SK-N-SH treated with all-trans-retinoic acid at 6 μM for 48 hours (cell line): ENCODE measurements around the gene PSEN2.
A peak's percentile ranks its signal among the peaks of the same experiment; 100 is the strongest.

Experiments
- ATAC-seq: fragments of 200-7000 bp; cut with Tn5 transposase; 3 replicates; pipeline ENCODE4 v1.9.1; 2020; ENCODE audit warnings: mild to moderate bottlenecking, moderate library complexity
- ARNTL ChIP-seq: fragments of 450-650 bp; formaldehyde crosslinking; IDR thresholded peaks from 2 replicates; pipeline ENCODE4 v1.5.0; 2020; ENCODE audit warnings: low read depth, mild to moderate bottlenecking, moderate library complexity, borderline replicate concordance
- BACH2 ChIP-seq: fragments of 250-450 bp; sonication (Bioruptor Pico); IDR thresholded peaks from 2 replicates; pipeline ENCODE4 v1.9.0; 2021; ENCODE audit warnings: mild to moderate bottlenecking, borderline replicate concordance
- CSDC2 ChIP-seq: fragments of 250-450 bp; sonication (Bioruptor Pico); IDR thresholded peaks from 2 replicates; pipeline ENCODE4 v1.5.0; 2020; ENCODE audit warnings: mild to moderate bottlenecking, moderate library complexity
- CSRNP3 ChIP-seq: fragments of 250-450 bp; sonication (Bioruptor Pico); IDR thresholded peaks from 2 replicates; pipeline ENCODE4 v1.5.1; 2021; ENCODE audit warnings: mild to moderate bottlenecking, moderate library complexity
- GLIS3 ChIP-seq: fragments of 250-450 bp; sonication (Bioruptor Pico); IDR thresholded peaks from 2 replicates; pipeline ENCODE4 v1.5.0; 2020; ENCODE audit warnings: mild to moderate bottlenecking, moderate library complexity
- OSR1 ChIP-seq: fragments of 250-450 bp; sonication (Bioruptor Pico); IDR thresholded peaks from 2 replicates; pipeline ENCODE4 v1.8.0; 2022; ENCODE audit warnings: moderate library complexity, mild to moderate bottlenecking, inconsistent platforms
- PATZ1 ChIP-seq: fragments of 250-450 bp; sonication (Bioruptor Pico); IDR thresholded peaks from 2 replicates; pipeline ENCODE4 v1.8.0; 2020; ENCODE audit warnings: mild to moderate bottlenecking, moderate library complexity, borderline replicate concordance
- POU6F1 ChIP-seq: fragments of 250-450 bp; sonication (Bioruptor Pico); IDR thresholded peaks from 2 replicates; pipeline ENCODE4 v1.8.0; 2021; ENCODE audit warnings: low read depth, mild to moderate bottlenecking, moderate library complexity, borderline replicate concordance
- RARB ChIP-seq: fragments of 250-450 bp; sonication (Bioruptor Pico); IDR thresholded peaks from 2 replicates; pipeline ENCODE4 v1.8.0; 2021; ENCODE audit warnings: mild to moderate bottlenecking, moderate library complexity
- SNAI2 ChIP-seq: fragments of 250-450 bp; sonication (Bioruptor Pico); IDR thresholded peaks from 2 replicates; pipeline ENCODE4 v1.5.0; 2020; ENCODE audit warnings: mild to moderate bottlenecking, moderate library complexity
- TCF4 ChIP-seq: fragments of 250-450 bp; sonication (Bioruptor Pico); IDR thresholded peaks from 2 replicates; pipeline ENCODE4 v1.8.0; 2021; ENCODE audit warnings: mild to moderate bottlenecking, moderate library complexity, borderline replicate concordance
- TOX ChIP-seq: fragments of 250-450 bp; sonication (Bioruptor Pico); IDR thresholded peaks from 2 replicates; pipeline ENCODE4 v1.8.0; 2021; ENCODE audit warnings: mild to moderate bottlenecking, moderate library complexity, borderline replicate concordance
- TSHZ2 ChIP-seq: fragments of 250-450 bp; sonication (Bioruptor Pico); IDR thresholded peaks from 2 replicates; pipeline ENCODE4 v1.5.0; 2020; ENCODE audit warnings: mild to moderate bottlenecking, moderate library complexity
- ZC3H10 ChIP-seq: fragments of 250-450 bp; sonication (Bioruptor Pico); IDR thresholded peaks from 2 replicates; pipeline ENCODE4 v1.5.1; 2021; ENCODE audit warnings: mild to moderate bottlenecking, moderate library complexity
- ZFP3 ChIP-seq: fragments of 250-450 bp; sonication (Bioruptor Pico); IDR thresholded peaks from 2 replicates; pipeline ENCODE4 v1.5.0; 2020; ENCODE audit warnings: mild to moderate bottlenecking, moderate library complexity
- ZFP30 ChIP-seq: fragments of 450-650 bp; formaldehyde crosslinking; IDR thresholded peaks from 2 replicates; pipeline ENCODE4 v1.5.0; 2022; ENCODE audit warnings: mild to moderate bottlenecking, moderate library complexity
- ZNF565 ChIP-seq: fragments of 450-650 bp; formaldehyde crosslinking; conservative IDR thresholded peaks from 2 replicates; pipeline ENCODE4 v1.5.0; 2020; ENCODE audit warnings: low read depth, mild to moderate bottlenecking, moderate library complexity
- ZNF70 ChIP-seq: fragments of 450-650 bp; formaldehyde crosslinking; IDR thresholded peaks from 2 replicates; pipeline ENCODE4 v1.5.0; 2020; ENCODE audit warnings: mild to moderate bottlenecking, moderate library complexity
- ZNF8 ChIP-seq: fragments of 450-650 bp; formaldehyde crosslinking; IDR thresholded peaks from 2 replicates; pipeline ENCODE4 v1.5.0; 2020; ENCODE audit warnings: mild to moderate bottlenecking, moderate library complexity

PSEN2 gene

GRCh38 chr1:226827458-226827857 is 43.0 kb upstream of the PSEN2 start:
- no peak for ATAC-seq
- no peak for TF ChIP-seq SNAI2 (CRISPR knock-in tag)
- no peak for TF ChIP-seq RARB (CRISPR knock-in tag)
- no peak for TF ChIP-seq PATZ1 (CRISPR knock-in tag)
- TF ChIP-seq ZNF8 (CRISPR knock-in tag), result no peak
- TF ChIP-seq OSR1 (CRISPR knock-in tag), result no peak
- TF ChIP-seq GLIS3 (CRISPR knock-in tag), result no peak
- no peak for TF ChIP-seq TCF4 (CRISPR knock-in tag)

GRCh38 chr1:226827968-226828513 is 42.4 kb upstream of the PSEN2 start:
- ATAC-seq, result peak; percentile 100
- 0 out of 2 replicates have a peak, but pooled peaks have one; percentile 9 for TF ChIP-seq ZFP3
- TF ChIP-seq TSHZ2, result no peak
- TF ChIP-seq ZFP30 (CRISPR knock-in tag), result no peak

GRCh38 chr1:226829105-226829504 is 41.3 kb upstream of the PSEN2 start:
- no peak for ATAC-seq
- TF ChIP-seq BACH2 (CRISPR knock-in tag) (no peak), POU6F1 (no peak), ZNF70 (no peak), ARNTL (CRISPR knock-in tag) (no peak), CSDC2 (CRISPR knock-in tag) (no peak), ZC3H10 (no peak), TOX (CRISPR knock-in tag) (no peak), ZNF565 (CRISPR knock-in tag) (no peak), GLIS3 (CRISPR knock-in tag) (no peak), ZNF8 (CRISPR knock-in tag) (no peak), TSHZ2 (no peak)

- no peak for TF ChIP-seq ZNF8 (CRISPR knock-in tag)
- ATAC-seq, result no peak
These were observed 38.5 kb upstream of the PSEN2 start for GRCh38 chr1:226831953-226832352.

- ATAC-seq, result no peak
- no peak for TF ChIP-seq ZC3H10
- TF ChIP-seq TSHZ2, result no peak
- no peak for TF ChIP-seq GLIS3 (CRISPR knock-in tag)
- TF ChIP-seq ARNTL (CRISPR knock-in tag), result no peak
- TF ChIP-seq TCF4 (CRISPR knock-in tag), result no peak
- TF ChIP-seq ZFP3, result no peak
- TF ChIP-seq CSDC2 (CRISPR knock-in tag), result no peak
- TF ChIP-seq SNAI2 (CRISPR knock-in tag), result no peak
- no peak for TF ChIP-seq CSRNP3 (CRISPR knock-in tag)
- TF ChIP-seq ZNF8 (CRISPR knock-in tag), result no peak
These were observed 37.8 kb upstream of the PSEN2 start for GRCh38 chr1:226832613-226833012.
